MM.1S (cell line): Measurements from ENCODE around the gene ILK.

ENCODE experiments used
- DNase-seq: peaks from one replicate; pipeline ENCODE4 v3.0.0-alpha.2; 2015
- H2AFZ ChIP-seq: fragments of 300-600 bp; sonication (generic); 2 replicates; pipeline ENCODE4 v1.6.0; 2016; ENCODE audit warnings: antibody characterized with exemption, low read length
- H3F3A ChIP-seq: fragments of 300-600 bp; sonication (generic); 2 replicates; pipeline ENCODE4 v1.6.1; 2016; ENCODE audit warnings: mild to moderate bottlenecking, antibody characterized with exemption, low read length, moderate library complexity, mixed read lengths; ENCODE audit not compliant: insufficient read depth
- H3K27ac ChIP-seq: fragments of 300-600 bp; sonication (generic); 2 replicates; pipeline ENCODE4 v1.5.1; 2016; ENCODE audit warnings: mild to moderate bottlenecking, low read length
- H3K27me3 ChIP-seq: fragments of 300-600 bp; sonication (generic); replicated peaks from 2 replicates; pipeline ENCODE4 v1.6.0; 2016; ENCODE audit warnings: low read length; ENCODE audit not compliant: insufficient read depth
- H3K36me3 ChIP-seq: fragments of 300-600 bp; sonication (generic); replicated peaks from 2 replicates; pipeline ENCODE4 v1.6.1; 2016; ENCODE audit warnings: mild to moderate bottlenecking, low read length, mixed read lengths; ENCODE audit not compliant: insufficient read depth
- H3K4me1 ChIP-seq: fragments of 300-600 bp; sonication (generic); 2 replicates; pipeline ENCODE4 v1.6.1; 2016; ENCODE audit warnings: low read length, mixed read lengths
- H3K4me2 ChIP-seq: fragments of 300-600 bp; sonication (generic); 2 replicates; pipeline ENCODE4 v1.6.0; 2016; ENCODE audit warnings: low read depth, low read length
- H3K4me3 ChIP-seq: fragments of 300-600 bp; sonication (generic); 2 replicates; pipeline ENCODE4 v1.5.1; 2016; ENCODE audit warnings: low read length, mixed read lengths
- H3K79me2 ChIP-seq: fragments of 300-600 bp; sonication (generic); 2 replicates; pipeline ENCODE4 v1.6.1; 2016; ENCODE audit warnings: mixed run types, low read length, mixed read lengths
- H3K9ac ChIP-seq: fragments of 300-600 bp; sonication (generic); 2 replicates; pipeline ENCODE4 v1.6.1; 2016; ENCODE audit warnings: low read length, mixed read lengths
- H3K9me2 ChIP-seq: fragments of 300-600 bp; sonication (generic); replicated peaks from 2 replicates; pipeline ENCODE4 v1.6.1; 2016; ENCODE audit warnings: mild to moderate bottlenecking, low read length, mixed read lengths; ENCODE audit not compliant: insufficient read depth
- H3K9me3 ChIP-seq: fragments of 300-600 bp; sonication (generic); replicated peaks from 2 replicates; pipeline ENCODE4 v1.6.1; 2016; ENCODE audit warnings: mild to moderate bottlenecking, low read length, mixed read lengths; ENCODE audit not compliant: insufficient read depth
- H4K20me1 ChIP-seq: fragments of 300-600 bp; sonication (generic); 2 replicates; pipeline ENCODE4 v1.6.1; 2016; ENCODE audit warnings: mild to moderate bottlenecking, low read length, moderate library complexity, mixed read lengths; ENCODE audit not compliant: insufficient read depth
- CTCF ChIP-seq: fragments of 300-600 bp; sonication (generic); IDR thresholded peaks from 2 replicates; pipeline ENCODE4 v1.5.1; 2016; ENCODE audit warnings: antibody characterized with exemption, low read length, mixed read lengths
- EZH2 ChIP-seq: fragments of 300-600 bp; sonication (generic); optimal IDR thresholded peaks from 2 replicates; pipeline ENCODE3; 2017; ENCODE audit warnings: low read depth, mild to moderate bottlenecking, antibody characterized with exemption, low read length, mixed read lengths
- EZH2phosphoT487 ChIP-seq: fragments of 300-600 bp; sonication (generic); IDR thresholded peaks from 2 replicates; pipeline ENCODE4 v1.6.1; 2018; ENCODE audit warnings: antibody characterized with exemption, low read length

The ILK gene

GRCh38 chr11:6655020-6655789, 51.6 kb downstream of the ILK start:
- H3K4me1 ChIP-seq, result no peaks in the 10 kb centered on the region
- TF ChIP-seq EZH2phosphoT487 (no peak), CTCF (no peak), EZH2 (no peak)
- no peak overlapping the region for H3K9ac ChIP-seq
- no peaks in the 10 kb centered on the region for H4K20me1 ChIP-seq
- no peak overlapping the region for H3K4me3 ChIP-seq
- DNase-seq, result no peak
- no peak overlapping the region for H2AFZ ChIP-seq
- H3K9me3 ChIP-seq, result no peaks in the 10 kb centered on the region
- no peaks in the 10 kb centered on the region for H3F3A ChIP-seq
- peaks cover 58% of the 10 kb centered on the region for H3K27me3 ChIP-seq
- H3K27ac ChIP-seq, result no peak overlapping the region
- no peaks in the 10 kb centered on the region for H3K79me2 ChIP-seq
- no peaks in the 10 kb centered on the region for H3K9me2 ChIP-seq
- H3K4me2 ChIP-seq, result no peak overlapping the region
- no peaks in the 10 kb centered on the region for H3K36me3 ChIP-seq

- Histone ChIP-seq H3K27me3 (peaks cover 53% of the 10 kb centered on the region), H3K36me3 (no peaks in the 10 kb centered on the region), H3K9me3 (no peaks in the 10 kb centered on the region), H3K27ac (no peak within 1 kb of the TSS), H3K79me2 (no peaks in the 10 kb centered on the region), H3K4me1 (no peaks in the 10 kb centered on the region), H3K9ac (no peak within 1 kb of the TSS), H3K4me3 (no peak within 1 kb of the TSS), H3K9me2 (no peaks in the 10 kb centered on the region), H4K20me1 (no peaks in the 10 kb centered on the region), H3K4me2 (no peak within 1 kb of the TSS), H3F3A (no peaks in the 10 kb centered on the region), H2AFZ (no peak within 1 kb of the TSS)
- no peak for DNase-seq
- no peak for TF ChIP-seq CTCF
- TF ChIP-seq EZH2, result no peak
- TF ChIP-seq EZH2phosphoT487, result no peak
Measured at GRCh38 chr11:6655790-6656583, 52.4 kb downstream of the ILK start, which contains the start of gene DCHS1. DCHS1 (minus strand) TSS chr11:6655809; CDS start chr11:6641613, 14,196 bp downstream.

GRCh38 chr11:6656584-6656915, 53.0 kb downstream of the ILK start:
- Histone ChIP-seq H3K27ac (no peak overlapping the region), H3K4me1 (no peaks in the 10 kb centered on the region), H3K9me3 (no peaks in the 10 kb centered on the region), H3F3A (no peaks in the 10 kb centered on the region), H3K9ac (no peak overlapping the region), H4K20me1 (no peaks in the 10 kb centered on the region), H3K9me2 (no peaks in the 10 kb centered on the region), H3K36me3 (no peaks in the 10 kb centered on the region), H3K27me3 (peaks cover 53% of the 10 kb centered on the region), H2AFZ (no peak overlapping the region), H3K4me2 (no peak overlapping the region), H3K79me2 (no peaks in the 10 kb centered on the region), H3K4me3 (no peak overlapping the region)
- DNase-seq, result no peak
- TF ChIP-seq EZH2 (no peak), EZH2phosphoT487 (no peak), CTCF (no peak)
